LHCN-M2 (cell line): ENCODE results near the gene ERC2. TPM values are rescaled to one million over a fixed set of nuclear protein-coding genes. Genes with fewer than 3 reads are reported as not detected.

Experiments
- DNase-seq: peaks from one replicate; pipeline ENCODE4 v3.0.0-alpha.2; 2012; ENCODE audit warnings: low read depth
- total RNA-seq: library from RNA; depleted of rRNA; stranded (reverse); fragments of >200 nt; gene quantifications from 2 replicates; pipeline ENCODE4 v1.2.3, GENCODE V29; 2014

ERC2 gene
- total RNA-seq, 1 experiment from 2014 or later: 0.11 TPM

DNA sequence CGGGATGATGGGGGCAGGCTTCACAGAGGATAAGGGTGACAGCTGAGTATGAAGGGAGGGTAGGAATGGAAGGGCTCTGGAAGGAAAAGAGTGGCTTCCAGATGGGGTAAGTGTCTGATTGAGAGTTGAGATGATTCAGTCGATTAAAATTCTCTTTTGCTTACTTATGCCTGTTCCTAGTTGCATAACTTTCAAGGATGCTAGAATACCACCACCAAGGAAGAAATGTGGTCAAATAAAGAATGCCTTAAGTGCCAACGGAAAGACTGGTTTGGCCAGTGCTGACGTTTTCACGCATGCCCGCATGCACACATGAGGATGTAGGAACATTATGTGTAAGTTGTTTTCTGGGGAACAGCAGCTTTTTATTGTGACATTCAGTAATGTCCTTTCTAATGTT lies 717.7 kb downstream of the ERC2 start:
- DNase-seq: peak; percentile 96

DNA sequence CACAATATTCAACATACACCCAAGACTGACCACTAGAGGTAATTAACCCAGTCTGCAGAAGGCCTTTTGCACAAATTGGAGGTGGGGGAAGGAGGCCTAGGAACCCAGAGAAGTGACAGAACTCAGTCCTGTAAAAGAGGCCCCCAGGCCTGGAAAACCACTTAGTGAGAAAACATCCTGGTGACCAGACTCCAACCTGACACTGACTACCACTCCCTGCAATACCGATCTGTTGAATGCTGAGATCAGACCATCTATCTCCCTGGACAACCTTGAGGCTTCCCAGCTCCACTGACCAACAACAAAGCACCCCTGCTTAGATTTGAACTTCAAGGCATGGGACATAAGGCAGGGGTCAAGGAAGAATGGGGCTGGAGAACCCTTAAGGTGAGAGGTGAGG lies 719.2 kb downstream of the ERC2 start:
- no peak for DNase-seq

DNA sequence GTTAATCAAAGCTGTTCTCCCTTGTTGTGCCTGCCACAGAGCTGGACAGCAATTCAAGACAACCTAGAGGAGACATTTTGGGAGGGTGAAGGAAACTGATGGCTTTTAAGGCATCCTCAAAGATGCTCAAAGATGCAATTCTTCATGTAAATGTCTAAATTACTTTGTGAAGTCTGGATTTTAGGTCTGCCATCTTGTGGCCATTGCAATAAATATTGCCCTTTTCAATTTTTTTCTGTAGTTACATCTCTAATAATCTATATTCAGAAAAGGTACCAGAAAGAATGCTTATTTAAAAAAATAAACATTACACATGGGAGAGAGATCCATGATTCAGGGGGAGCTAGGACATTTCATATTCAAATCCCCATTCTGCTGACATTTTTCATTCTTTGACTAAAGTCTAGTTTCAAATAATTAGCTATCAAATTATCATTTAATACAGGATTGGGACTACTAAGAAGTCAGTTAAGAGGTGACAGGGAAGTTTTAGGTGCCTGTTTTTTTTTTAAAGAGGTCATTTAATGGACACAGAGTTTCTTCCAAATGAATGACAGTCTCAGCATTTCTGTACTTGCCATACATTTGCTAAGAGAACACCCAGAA lies 721.4 kb downstream of the ERC2 start:
- peak; percentile 19 for DNase-seq

- DNase-seq: no peak
Measured at GRCh38 chr3:55742832-55743136, 725.5 kb downstream of the ERC2 start.

GRCh38 chr3:55742022-55742831 lies 726.0 kb downstream of the ERC2 start:
- DNase-seq: no peak

DNA sequence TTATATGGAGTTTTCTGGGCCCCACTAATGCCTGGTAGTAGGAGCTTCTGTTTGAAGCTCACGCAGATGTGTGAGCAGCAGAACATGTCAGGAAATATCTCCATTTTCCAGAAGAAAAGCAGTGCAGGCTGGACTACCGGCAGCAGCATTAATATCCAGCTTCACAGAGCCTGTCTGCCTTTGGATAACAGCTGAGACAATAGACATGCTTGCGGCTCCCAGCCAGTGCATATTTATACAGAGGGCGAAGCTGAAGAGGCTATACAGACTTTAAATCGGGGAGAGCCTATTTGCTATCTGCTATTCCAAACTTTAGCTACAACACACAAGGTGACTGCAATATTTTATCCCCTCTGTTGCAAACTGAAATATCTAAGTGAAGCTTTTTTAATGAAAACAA lies 731.1 kb downstream of the ERC2 start:
- DNase-seq: no peak

DNA sequence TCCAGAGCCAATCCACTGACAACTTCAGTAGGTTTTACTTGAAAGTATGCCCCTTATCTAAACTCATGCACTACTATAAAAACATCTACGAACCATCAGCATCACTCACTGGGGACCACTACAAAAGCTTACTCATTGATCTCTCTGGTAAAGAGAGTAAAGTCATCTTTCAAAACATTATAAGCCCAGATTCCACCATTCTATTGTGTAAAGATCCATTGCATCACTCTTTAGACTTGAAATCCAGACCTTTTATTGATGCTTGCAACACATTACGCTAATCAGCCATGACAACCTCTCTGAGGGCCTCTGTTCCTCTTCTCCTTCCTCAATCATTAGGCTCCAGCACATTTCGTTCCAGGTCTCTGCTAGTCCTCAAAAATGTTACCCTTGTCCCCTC lies 732.3 kb downstream of the ERC2 start:
- DNase-seq: no peak

- no peak for DNase-seq
Measured at GRCh38 chr3:55731741-55732140, 736.5 kb downstream of the ERC2 start.

DNA sequence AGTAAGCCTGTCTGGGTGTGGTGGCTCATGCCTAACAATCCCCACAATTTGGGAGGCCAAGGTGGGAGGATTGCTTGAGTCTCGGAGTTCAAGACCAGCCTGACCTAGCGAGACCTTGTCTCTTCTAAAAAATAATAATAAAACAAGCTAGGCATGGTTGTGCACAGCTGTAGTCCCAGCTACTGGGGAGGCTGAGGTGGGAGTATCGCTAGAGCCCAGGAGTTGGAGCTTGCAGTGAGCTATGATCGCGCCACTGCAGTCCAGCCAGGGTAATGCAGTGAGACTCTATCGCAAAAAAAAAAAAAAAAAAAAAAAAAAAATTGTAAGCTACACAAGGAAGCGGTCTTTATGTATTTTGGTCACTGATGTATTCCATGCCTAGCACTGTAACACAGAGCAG lies 738.7 kb downstream of the ERC2 start:
- no peak for DNase-seq

- DNase-seq: peak; percentile 14
Measured at GRCh38 chr3:55728461-55729100, 739.7 kb downstream of the ERC2 start.

GRCh38 chr3:55726501-55726775 lies 741.8 kb downstream of the ERC2 start:
- DNase-seq: no peak

- peak; percentile 11 for DNase-seq
Measured at GRCh38 chr3:55725681-55726500, 742.4 kb downstream of the ERC2 start.

- peak; percentile 16 for DNase-seq
Measured at GRCh38 chr3:55724821-55725220, 743.4 kb downstream of the ERC2 start.

- no peak for DNase-seq
Measured at GRCh38 chr3:55724407-55724784, 743.9 kb downstream of the ERC2 start.

DNA sequence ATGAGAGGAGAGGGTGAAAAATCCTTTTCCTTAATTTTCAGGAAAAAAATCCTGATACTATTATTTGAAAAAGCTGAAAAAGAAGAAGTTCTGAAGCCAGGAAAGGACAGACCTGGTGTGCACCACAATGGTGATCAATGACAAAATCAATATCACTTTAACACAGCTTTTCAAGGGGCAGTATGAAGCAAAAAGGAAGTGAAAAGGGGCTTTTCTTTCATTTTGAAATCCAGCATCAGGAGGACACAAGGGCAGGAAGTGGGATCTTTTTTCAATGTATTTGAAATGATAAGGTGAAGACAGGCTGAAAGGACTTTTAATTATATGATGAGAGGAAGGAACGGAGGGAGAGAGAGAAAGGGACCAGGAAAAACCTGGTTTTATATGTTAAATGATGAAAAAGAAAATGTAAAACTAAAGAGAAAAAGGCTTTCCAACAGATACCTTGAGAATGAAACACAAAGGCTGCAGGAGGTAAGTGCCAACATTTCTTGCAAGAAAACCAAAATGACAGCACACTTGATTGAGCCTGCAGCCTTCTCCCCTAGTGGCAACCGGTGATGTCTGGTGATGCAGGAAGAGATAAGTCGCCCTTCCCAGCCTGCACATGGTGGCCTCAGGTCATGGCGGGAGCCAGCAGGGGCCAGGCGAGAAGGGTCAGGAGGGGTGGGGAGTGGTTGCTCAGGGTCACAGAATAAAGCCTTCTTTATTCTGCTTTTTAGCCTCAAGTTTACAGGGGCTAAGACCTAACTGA lies 744.4 kb downstream of the ERC2 start:
- no peak for DNase-seq

GRCh38 chr3:55721716-55722484 lies 746.4 kb downstream of the ERC2 start:
- DNase-seq: peak; percentile 40

DNA sequence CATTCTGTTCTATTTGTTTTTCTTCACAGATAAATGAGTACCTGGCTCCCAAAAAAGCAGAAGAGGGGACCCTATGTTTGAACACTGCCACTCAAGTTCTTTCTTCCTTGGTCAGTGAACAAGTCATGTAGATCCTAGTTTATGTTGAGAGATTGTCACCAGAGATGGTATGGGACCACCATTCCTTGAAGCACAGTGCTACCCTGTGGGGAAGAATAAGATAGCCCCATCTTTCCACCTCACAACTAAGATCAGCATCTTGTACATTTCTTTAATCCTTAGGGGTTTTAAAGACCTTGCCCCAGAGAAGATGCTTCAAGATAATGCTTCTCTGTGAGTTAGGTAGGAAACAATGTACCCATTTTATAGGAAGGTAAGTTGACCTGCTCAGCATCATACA lies 747.7 kb downstream of the ERC2 start:
- DNase-seq: peak; percentile 39

- no peak for DNase-seq
Measured at GRCh38 chr3:55719508-55719907, 748.8 kb downstream of the ERC2 start.

- no peak for DNase-seq
Measured at GRCh38 chr3:55719006-55719405, 749.3 kb downstream of the ERC2 start.

GRCh38 chr3:55718521-55718921 lies 749.7 kb downstream of the ERC2 start:
- DNase-seq: peak; percentile 58

DNA sequence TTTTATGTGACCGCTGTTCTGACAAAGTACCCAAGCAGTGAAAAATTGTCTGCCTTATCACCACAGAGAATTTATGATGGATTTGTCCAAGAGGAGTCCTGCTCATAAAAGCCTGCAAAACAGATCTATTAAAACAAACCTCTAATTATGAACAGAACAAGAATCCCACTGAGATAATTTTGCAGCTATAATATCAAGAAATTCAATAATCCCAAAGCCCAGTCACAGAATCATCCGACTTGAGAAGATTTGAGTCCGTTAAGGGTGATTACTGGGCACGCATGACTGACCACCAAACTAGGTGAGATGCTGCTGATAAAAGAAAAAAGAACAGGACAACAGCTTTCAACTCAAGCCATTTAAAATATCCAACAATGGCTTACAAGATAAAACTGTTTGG lies 750.2 kb downstream of the ERC2 start:
- DNase-seq: no peak
